Fibroblast of the conjunctiva (primary cell): ENCODE results near the gene ASXL3.

Experiments used
- DNase-seq: peaks from one replicate; pipeline ENCODE4 v3.0.0-alpha.2; 2010; ENCODE audit warnings: low read depth

The ASXL3 gene

GRCh38 chr18:33660696-33661310, 82.8 kb downstream of the ASXL3 start:
- no peak for DNase-seq

- DNase-seq: no peak
Observed at GRCh38 chr18:33664241-33664874, 86.3 kb downstream of the ASXL3 start.

- no peak for DNase-seq
Observed at GRCh38 chr18:33665187-33665586, 87.2 kb downstream of the ASXL3 start.

- no peak for DNase-seq
Observed at GRCh38 chr18:33665641-33666040, 87.6 kb downstream of the ASXL3 start.

GRCh38 chr18:33666915-33667314, 88.9 kb downstream of the ASXL3 start:
- DNase-seq: no peak

- no peak for DNase-seq
Observed at GRCh38 chr18:33669589-33669988, 91.6 kb downstream of the ASXL3 start.

- no peak for DNase-seq
Observed at GRCh38 chr18:33670029-33670428, 92.0 kb downstream of the ASXL3 start.

- DNase-seq: no peak
Observed at GRCh38 chr18:33673689-33674088, 95.7 kb downstream of the ASXL3 start.

GRCh38 chr18:33676593-33676992, 98.6 kb downstream of the ASXL3 start:
- no peak for DNase-seq

GRCh38 chr18:33677891-33678290, 99.9 kb downstream of the ASXL3 start:
- DNase-seq: no peak

- DNase-seq: no peak
Observed at GRCh38 chr18:33682436-33682835, 104.4 kb downstream of the ASXL3 start.

- DNase-seq: no peak
Observed at GRCh38 chr18:33694593-33694992, 116.6 kb downstream of the ASXL3 start.

GRCh38 chr18:33696332-33697162, 118.5 kb downstream of the ASXL3 start:
- DNase-seq: no peak

- no peak for DNase-seq
Observed at GRCh38 chr18:33697498-33697897, 119.5 kb downstream of the ASXL3 start.

- no peak for DNase-seq
Observed at GRCh38 chr18:33699372-33699771, 121.4 kb downstream of the ASXL3 start.

GRCh38 chr18:33700513-33700976, 122.5 kb downstream of the ASXL3 start:
- no peak for DNase-seq

GRCh38 chr18:33702625-33703024, 124.6 kb downstream of the ASXL3 start:
- no peak for DNase-seq

- DNase-seq: no peak
Observed at GRCh38 chr18:33706391-33706790, 128.4 kb downstream of the ASXL3 start.

- DNase-seq: no peak
Observed at GRCh38 chr18:33708876-33709275, 130.9 kb downstream of the ASXL3 start.

- DNase-seq: no peak
Observed at GRCh38 chr18:33710269-33710668, 132.2 kb downstream of the ASXL3 start.

- no peak for DNase-seq
Observed at GRCh38 chr18:33711514-33711913, 133.5 kb downstream of the ASXL3 start.

- no peak for DNase-seq
Observed at GRCh38 chr18:33712719-33713118, 134.7 kb downstream of the ASXL3 start.

- no peak for DNase-seq
Observed at GRCh38 chr18:33716061-33716683, 138.2 kb downstream of the ASXL3 start.
